H1 (cell line): ENCODE results near the gene AGFG1.

Source experiments
- CTCF ChIP-seq, 3 experiments: IDR thresholded peaks; 1 replicate in 2 of 3; 2 replicates in 1 of 3; pipeline versions ENCODE4 v1.5.1 to v1.6.1; 2011; ENCODE audit warnings: low read length in 3 of 3, mild to moderate bottlenecking in 3 of 3, inconsistent platforms in 2 of 3, low read depth in 1 of 3, moderate library complexity in 1 of 3; ENCODE audit not compliant: insufficient read depth in 1 of 3; ENCODE audit errors: control extremely low read depth in 1 of 3
- EGR1 ChIP-seq: IDR thresholded peaks from 2 replicates; pipeline ENCODE4 v1.6.1; 2011; ENCODE audit warnings: low read depth, low read length, borderline replicate concordance
- EZH2 ChIP-seq: fragments of 200-600 bp; sonication (generic); IDR thresholded peaks from 2 replicates; pipeline ENCODE4 v1.7.1; 2012; ENCODE audit warnings: low read depth, mild to moderate bottlenecking, moderate library complexity, low read length, inconsistent platforms; ENCODE audit not compliant: severe bottlenecking
- NRF1 ChIP-seq: IDR thresholded peaks from 2 replicates; pipeline ENCODE4 v1.6.1; 2011; ENCODE audit warnings: mild to moderate bottlenecking, low read depth, low read length, improper control_type of control experiment
- PHF8 ChIP-seq: fragments of 200-600 bp; sonication (generic); conservative IDR thresholded peaks from 2 replicates; pipeline ENCODE4 v1.7.1; 2012; ENCODE audit warnings: low read depth, mild to moderate bottlenecking, inconsistent platforms, low read length, moderate library complexity
- POLR2A ChIP-seq, 2 experiments: IDR thresholded peaks; 1 replicate in 1 of 2; 2 replicates in 1 of 2; pipeline ENCODE4 v1.6.1; 2011; ENCODE audit warnings: low read depth in 2 of 2, low read length in 2 of 2, mild to moderate bottlenecking in 2 of 2; ENCODE audit errors: control extremely low read depth in 1 of 2
- RFX5 ChIP-seq: IDR thresholded peaks from 2 replicates; pipeline ENCODE4 v1.6.1; 2011; ENCODE audit warnings: low read depth, low read length, improper control_type of control experiment, borderline replicate concordance

GRCh38 chr2:227576110-227576509, 104.2 kb downstream of the AGFG1 start:
- no peak for TF ChIP-seq NRF1
- no peak for TF ChIP-seq EGR1
- TF ChIP-seq PHF8: no peak
- TF ChIP-seq CTCF (IDR thresholded peaks at IDR 0.05; ENCODE audit: control extremely low read depth in 1 of 3, insufficient read depth in 1 of 3, low read depth in 1 of 3, low read length in 3 of 3): no peak
- no peak for TF ChIP-seq RFX5
- no peak for TF ChIP-seq EZH2
- TF ChIP-seq POLR2A (IDR thresholded peaks at IDR 0.05; ENCODE audit: control extremely low read depth in 1 of 2, low read depth in 2 of 2, low read length in 2 of 2): no peak
